IMR-90 (cell line): ENCODE results near the gene AZIN2. TPM values are rescaled to one million over a fixed set of nuclear protein-coding genes. Genes with fewer than 3 reads are reported as not detected.

Source experiments
- ATAC-seq: fragments of 200-7000 bp; cut with Tn5 transposase; 2 replicates; pipeline ENCODE4 v1.9.1; 2020; ENCODE audit warnings: low read depth, mild to moderate bottlenecking, moderate library complexity
- BruUV-seq: library from RNA; stranded (reverse); fragments of 400-500 nt; replicated peaks from 2 replicates; lab custom pipeline; 2021; lab: Mats Ljungman, UMichigan
- CTCF ChIA-PET: fragments of 300-600 bp; formaldehyde crosslinking; extraction: SDS; loops from one replicate; lab custom pipeline; 2021; ENCODE audit warnings: antibody characterized with exemption; lab: Yijun Ruan, JAX
- POLR2A ChIA-PET: fragments of 300-600 bp; sonication (Branson Sonifier 250); formaldehyde crosslinking; loops from one replicate; lab custom pipeline; 2022; ENCODE audit warnings: antibody characterized with exemption; ENCODE audit not compliant: unreplicated experiment; lab: Charles Lee
- DNase-seq: peaks from one replicate; pipeline ENCODE4 v3.0.0; 2013
- H2AFZ ChIP-seq: replicated peaks from 2 replicates; pipeline ENCODE3; 2013; ENCODE audit warnings: low read length, mild to moderate bottlenecking; ENCODE audit not compliant: poor library complexity
- H2AK5ac ChIP-seq: 2 replicates; pipeline ENCODE4 v1.6.1; 2013; ENCODE audit warnings: low read depth, low read length, inconsistent platforms
- H2AK9ac ChIP-seq: replicated peaks from 2 replicates; pipeline ENCODE3; 2013; ENCODE audit warnings: mild to moderate bottlenecking, low read depth, low read length, moderate library complexity; ENCODE audit not compliant: poor library complexity
- H2BK120ac ChIP-seq: 2 replicates; pipeline ENCODE4 v1.6.1; 2013; ENCODE audit warnings: low read depth, low read length, inconsistent platforms
- H2BK15ac ChIP-seq: 3 replicates; pipeline ENCODE4 v1.6.1; 2013; ENCODE audit warnings: low read depth, low read length, inconsistent platforms
- H2BK20ac ChIP-seq: 2 replicates; pipeline ENCODE4 v1.6.1; 2013; ENCODE audit warnings: low read depth, mild to moderate bottlenecking, inconsistent platforms, low read length, moderate library complexity
- H2BK5ac ChIP-seq: 2 replicates; pipeline ENCODE4 v1.6.1; 2013; ENCODE audit warnings: mild to moderate bottlenecking, low read depth, low read length, inconsistent platforms; ENCODE audit not compliant: poor library complexity, severe bottlenecking
- H3K14ac ChIP-seq: replicated peaks from 2 replicates; pipeline ENCODE4 v1.6.1; 2013; ENCODE audit warnings: low read depth, low read length, inconsistent platforms
- H3K18ac ChIP-seq: 2 replicates; pipeline ENCODE4 v1.6.1; 2013; ENCODE audit warnings: low read depth, low read length, control low read depth
- H3K23ac ChIP-seq: 2 replicates; pipeline ENCODE4 v1.6.1; 2013; ENCODE audit warnings: low read depth, low read length, inconsistent platforms
- H3K27ac ChIP-seq: 2 replicates; pipeline ENCODE4 v1.5.1; 2013; ENCODE audit warnings: mild to moderate bottlenecking, control low read depth, low read length; ENCODE audit not compliant: insufficient read depth
- H3K27me3 ChIP-seq: 2 replicates; pipeline ENCODE4 v1.6.1; 2013; ENCODE audit warnings: low read length; ENCODE audit not compliant: control insufficient read depth, insufficient read depth
- H3K36me3 ChIP-seq: 2 replicates; pipeline ENCODE4 v1.6.1; 2013; ENCODE audit warnings: low read length, mixed read lengths; ENCODE audit not compliant: control insufficient read depth, insufficient read depth
- H3K4ac ChIP-seq: 2 replicates; pipeline ENCODE4 v1.6.1; 2013; ENCODE audit warnings: low read depth, low read length, inconsistent platforms
- H3K4me1 ChIP-seq: 2 replicates; pipeline ENCODE4 v1.6.1; 2013; ENCODE audit warnings: low read length, mixed read lengths; ENCODE audit not compliant: control insufficient read depth, insufficient read depth
- H3K4me2 ChIP-seq: 2 replicates; pipeline ENCODE4 v1.6.1; 2013; ENCODE audit warnings: low read depth, mild to moderate bottlenecking, control low read depth, low read length, moderate library complexity
- H3K4me3 ChIP-seq: 2 replicates; pipeline ENCODE4 v1.5.1; 2013; ENCODE audit warnings: low read depth, mild to moderate bottlenecking, control low read depth, low read length, moderate library complexity; ENCODE audit not compliant: insufficient read depth
- H3K56ac ChIP-seq: 2 replicates; pipeline ENCODE4 v1.6.1; 2013; ENCODE audit warnings: low read length, inconsistent platforms; ENCODE audit not compliant: insufficient read depth; ENCODE audit errors: extremely low read depth
- H3K79me1 ChIP-seq, 2 experiments: 2 replicates each; pipeline ENCODE4 v1.6.1; 2013; ENCODE audit warnings: low read length in 2 of 2, inconsistent platforms in 1 of 2, low read depth in 1 of 2
- H3K9ac ChIP-seq: 2 replicates; pipeline ENCODE4 v1.6.1; 2013; ENCODE audit warnings: low read depth, low read length, control low read depth
- H3K9me1 ChIP-seq: 2 replicates; pipeline ENCODE4 v1.6.1; 2013; ENCODE audit warnings: low read length, inconsistent platforms; ENCODE audit not compliant: insufficient read depth
- H3K9me3 ChIP-seq: 2 replicates; pipeline ENCODE4 v1.6.1; 2013; ENCODE audit warnings: low read length; ENCODE audit not compliant: control insufficient read depth, insufficient read depth
- H4K20me1 ChIP-seq: 2 replicates; pipeline ENCODE4 v1.6.1; 2013; ENCODE audit warnings: low read length, inconsistent platforms; ENCODE audit not compliant: insufficient read depth
- H4K5ac ChIP-seq: 2 replicates; pipeline ENCODE4 v1.6.1; 2013; ENCODE audit warnings: mild to moderate bottlenecking, low read depth, low read length, control low read depth
- H4K8ac ChIP-seq, 2 experiments: 2 replicates each; pipeline ENCODE4 v1.6.1; 2013; ENCODE audit warnings: low read depth in 2 of 2, low read length in 2 of 2, control low read depth in 1 of 2, inconsistent platforms in 1 of 2
- H4K91ac ChIP-seq: 2 replicates; pipeline ENCODE4 v1.6.1; 2013; ENCODE audit warnings: low read depth, low read length, inconsistent platforms; ENCODE audit not compliant: insufficient read depth
- FOS ChIP-seq: fragments of 150-350 bp; IDR thresholded peaks from 2 replicates; pipeline ENCODE4 v1.6.1; 2016; ENCODE audit warnings: low read depth, low read length
- MXI1 ChIP-seq: IDR thresholded peaks from 2 replicates; pipeline ENCODE4 v1.6.1; 2012; ENCODE audit warnings: low read depth, mild to moderate bottlenecking, low read length, moderate library complexity, borderline replicate concordance
- NFE2L2 ChIP-seq: fragments of 150-350 bp; IDR thresholded peaks from 2 replicates; pipeline ENCODE4 v1.6.1; 2016; ENCODE audit warnings: low read depth, mild to moderate bottlenecking, low read length
- POLR2A ChIP-seq: IDR thresholded peaks from 2 replicates; pipeline ENCODE4 v1.6.1; 2012; ENCODE audit warnings: mild to moderate bottlenecking, low read depth, low read length
- RFX5 ChIP-seq: IDR thresholded peaks from 2 replicates; pipeline ENCODE4 v1.8.0; 2012; ENCODE audit warnings: low read depth, mild to moderate bottlenecking, low read length, moderate library complexity
- WGBS, 2 experiments: methylation state at CpG; one replicate each; pipeline versions ENCODE4 v1.1.5 to v1.1.7; 2013; ENCODE audit warnings: missing lambda C conversion rate in 2 of 2; ENCODE audit not compliant: insufficient read length in 1 of 2; ENCODE audit errors: extremely low coverage in 2 of 2; 5-methylcytosine and 5-hydroxymethylcytosine counted together
- dilution Hi-C: fragments of 300-500 bp; cut with HindIII; formaldehyde crosslinking; loops from one replicate; pipeline ENCODE4 v1.14.3; 2018; ENCODE audit warnings: low sequenced_read_pairs; ENCODE audit not compliant: unreplicated experiment
- in situ Hi-C: fragments of 300-500 bp; cut with MboI; formaldehyde crosslinking; loops from 3 replicates; pipeline ENCODE4 v1.14.3; 2019; ENCODE audit warnings: low sequenced_read_pairs, inconsistent platforms, mixed read lengths
- intact Hi-C: fragments of 100-400 bp; cut with micrococcal nuclease; formaldehyde crosslinking; loops from 2 replicates; pipeline ENCODE4 v1.10.0; 2022
- polyA plus RNA-seq, 3 experiments: library from polyadenylated mRNA; depleted of rRNA; stranded (reverse); fragments of >200 nt; gene quantifications; 2 replicates each; pipeline ENCODE4 v1.2.3, GENCODE V29; 2012; ENCODE audit warnings: low replicate concordance in 1 of 3
- total RNA-seq: library from RNA; depleted of rRNA; stranded (reverse); fragments of >200 nt; gene quantifications from 2 replicates; pipeline ENCODE4 v1.2.3, GENCODE V29; 2012
- TF ChIP-seq, protein P1 (sequence below): fragments of 150-350 bp; IDR thresholded peaks from 2 replicates; pipeline ENCODE4 v1.6.1; 2016; ENCODE audit warnings: low read depth, mild to moderate bottlenecking, low read length, moderate library complexity, borderline replicate concordance

Gene AZIN2
- total and polyA plus RNA-seq, 2 of the 4 experiments (the other 2 are of a cell fraction), result 4.7 to 8.9 TPM

- BruUV-seq, result no TSS peak
- no peak overlapping the region for H2BK120ac ChIP-seq
- H3K23ac ChIP-seq, result no peak overlapping the region; the same call in 1 of the 2 replicates
- no peak overlapping the region for H4K5ac ChIP-seq
- no peak overlapping the region for H3K56ac ChIP-seq
- no peaks in the 10 kb centered on the region for H3K9me3 ChIP-seq
- intact Hi-C loops, result no loop called here
- no peaks in the 10 kb centered on the region for H3K36me3 ChIP-seq
- H3K9ac ChIP-seq, result no peak overlapping the region
- 0 out of 2 replicates have a peak overlapping the region, but pooled peaks have one; percentile 13 for H3K4ac ChIP-seq
- H3K14ac ChIP-seq, result no peak overlapping the region
- H3K4me2 ChIP-seq, result no peak overlapping the region
- H2AFZ ChIP-seq, result no peak overlapping the region
- no peak overlapping the region for H2BK15ac ChIP-seq
- H4K91ac ChIP-seq, result no peak overlapping the region
- H2BK5ac ChIP-seq, result no peak overlapping the region
- no peaks in the 10 kb centered on the region for H4K20me1 ChIP-seq
- H3K79me1 ChIP-seq, result no peaks in the 10 kb centered on the region
- dilution Hi-C loops, result no loop called here
- ChIA-PET CTCF (no interaction called here), POLR2A (no interaction called here)
- H4K8ac ChIP-seq, result no peak overlapping the region
- peaks cover 3% of the 10 kb centered on the region; the same call in 1 of the 2 replicates for H3K4me1 ChIP-seq
- H2AK5ac ChIP-seq, result peak overlapping the region; percentile 24; the same call in 1 of the 2 replicates
- H3K27me3 ChIP-seq, result no peaks in the 10 kb centered on the region
- no peak overlapping the region for H2BK20ac ChIP-seq
- H3K18ac ChIP-seq, result no peak overlapping the region
- in situ Hi-C loops, result no loop called here
- DNase-seq, result no peak
- no peak overlapping the region for H3K4me3 ChIP-seq
- no peak for TF ChIP-seq POLR2A
- TF ChIP-seq MXI1, result no peak
- TF ChIP-seq RFX5, result no peak
- TF ChIP-seq NFE2L2, result no peak
- TF ChIP-seq, protein P1, sequence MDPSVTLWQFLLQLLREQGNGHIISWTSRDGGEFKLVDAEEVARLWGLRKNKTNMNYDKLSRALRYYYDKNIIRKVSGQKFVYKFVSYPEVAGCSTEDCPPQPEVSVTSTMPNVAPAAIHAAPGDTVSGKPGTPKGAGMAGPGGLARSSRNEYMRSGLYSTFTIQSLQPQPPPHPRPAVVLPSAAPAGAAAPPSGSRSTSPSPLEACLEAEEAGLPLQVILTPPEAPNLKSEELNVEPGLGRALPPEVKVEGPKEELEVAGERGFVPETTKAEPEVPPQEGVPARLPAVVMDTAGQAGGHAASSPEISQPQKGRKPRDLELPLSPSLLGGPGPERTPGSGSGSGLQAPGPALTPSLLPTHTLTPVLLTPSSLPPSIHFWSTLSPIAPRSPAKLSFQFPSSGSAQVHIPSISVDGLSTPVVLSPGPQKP, result no peak
- TF ChIP-seq FOS, result no peak
- ATAC-seq, result no peak
- no peak overlapping the region for H2AK9ac ChIP-seq
- no peak overlapping the region for H3K27ac ChIP-seq
- WGBS, 2 experiments, result 89% methylated on average over 1 of the region's 2 CpGs; no CpG with 5 or more reads in 1 of the 2 experiments
- H3K9me1 ChIP-seq, result no peaks in the 10 kb centered on the region; the same call in 1 of the 2 replicates
These were observed 38.1 kb downstream of the AZIN2 start for GRCh38 chr1:33119050-33119449.
